ENCODE data around the gene CHSY3.

Gene CHSY3

GRCh38 chr5:130096483-130096882 is 192.2 kb downstream of the CHSY3 start:
- no peak for DNase-seq (ENCODE audit: low read depth)

GRCh38 chr5:130099008-130099407 is 194.7 kb downstream of the CHSY3 start:
- DNase-seq (ENCODE audit: low read depth) = no peak

- no peak for DNase-seq (ENCODE audit: low read depth)
Observed at GRCh38 chr5:130102375-130102774, 198.1 kb downstream of the CHSY3 start.

GRCh38 chr5:130102960-130103359 is 198.7 kb downstream of the CHSY3 start:
- DNase-seq (ENCODE audit: low read depth) = no peak

GRCh38 chr5:130104895-130105688 is 200.8 kb downstream of the CHSY3 start:
- no peak for DNase-seq (ENCODE audit: low read depth)

- no peak for DNase-seq (ENCODE audit: low read depth)
Observed at GRCh38 chr5:130106480-130106879, 202.2 kb downstream of the CHSY3 start.

- DNase-seq (ENCODE audit: low read depth) = no peak
Observed at GRCh38 chr5:130109152-130109551, 204.9 kb downstream of the CHSY3 start.

- no peak for DNase-seq (ENCODE audit: low read depth)
Observed at GRCh38 chr5:130110328-130110727, 206.1 kb downstream of the CHSY3 start.

- no peak for DNase-seq (ENCODE audit: low read depth)
Observed at GRCh38 chr5:130111746-130112145, 207.5 kb downstream of the CHSY3 start.

- DNase-seq (ENCODE audit: low read depth) = no peak
Observed at GRCh38 chr5:130112246-130112645, 208.0 kb downstream of the CHSY3 start.

- DNase-seq (ENCODE audit: low read depth) = no peak
Observed at GRCh38 chr5:130115686-130116085, 211.4 kb downstream of the CHSY3 start.

- DNase-seq (ENCODE audit: low read depth) = no peak
Observed at GRCh38 chr5:130116462-130116861, 212.2 kb downstream of the CHSY3 start.

GRCh38 chr5:130116972-130117371 is 212.7 kb downstream of the CHSY3 start:
- DNase-seq (ENCODE audit: low read depth) = no peak

GRCh38 chr5:130126746-130127145 is 222.5 kb downstream of the CHSY3 start:
- no peak for DNase-seq (ENCODE audit: low read depth)

- no peak for DNase-seq (ENCODE audit: low read depth)
Observed at GRCh38 chr5:130135506-130135905, 231.2 kb downstream of the CHSY3 start.

GRCh38 chr5:130136300-130136699 is 232.0 kb downstream of the CHSY3 start:
- DNase-seq (ENCODE audit: low read depth) = no peak

- no peak for DNase-seq (ENCODE audit: low read depth)
Observed at GRCh38 chr5:130137681-130138080, 233.4 kb downstream of the CHSY3 start.

GRCh38 chr5:130138406-130139045 is 234.3 kb downstream of the CHSY3 start:
- DNase-seq (ENCODE audit: low read depth) = no peak

GRCh38 chr5:130141659-130142320 is 237.5 kb downstream of the CHSY3 start:
- no peak for DNase-seq (ENCODE audit: low read depth)

GRCh38 chr5:130151239-130151638 is 247.0 kb downstream of the CHSY3 start:
- DNase-seq (ENCODE audit: low read depth) = no peak

GRCh38 chr5:130155345-130156011 is 251.2 kb downstream of the CHSY3 start:
- DNase-seq (ENCODE audit: low read depth) = no peak

GRCh38 chr5:130158036-130158435 is 253.8 kb downstream of the CHSY3 start:
- DNase-seq (ENCODE audit: low read depth) = no peak

- DNase-seq (ENCODE audit: low read depth) = no peak
Observed at GRCh38 chr5:130159968-130160367, 255.7 kb downstream of the CHSY3 start.

Measured in stimulated activated CD8-positive, alpha-beta memory T cell treated with anti-CD3 and anti-CD28 coated beads, Interleukin-7, amount 100 ng/mL, for 24 hours (primary cell).